Panc1 (cell line): ENCODE data around the gene FUNDC2.

Source experiments
- POLR2AphosphoS5 ChIP-seq: IDR thresholded peaks from 2 replicates; pipeline ENCODE4 v1.6.1; 2012; ENCODE audit warnings: mild to moderate bottlenecking, low read depth, low read length, moderate library complexity
- SIN3A ChIP-seq: IDR thresholded peaks from 2 replicates; pipeline ENCODE4 v1.6.1; 2012; ENCODE audit warnings: low read depth, mild to moderate bottlenecking, low read length, moderate library complexity, borderline replicate concordance; ENCODE audit not compliant: insufficient read depth
- TCF7L2 ChIP-seq: IDR thresholded peaks from 2 replicates; pipeline ENCODE4 v1.6.1; 2011; ENCODE audit warnings: mild to moderate bottlenecking, low read depth, low read length, inconsistent platforms
- TF ChIP-seq, protein P1 (sequence below): fragments of 450-650 bp; IDR thresholded peaks from 2 replicates; pipeline ENCODE4 v1.5.1; 2017; ENCODE audit warnings: mild to moderate bottlenecking
- TF ChIP-seq, protein P2 (sequence below), 2 experiments: IDR thresholded peaks; 2 replicates each; pipeline ENCODE4 v1.6.1; 2011 to 2012; ENCODE audit warnings: low read depth in 2 of 2, control low read depth in 1 of 2, low read length in 1 of 2, mild to moderate bottlenecking in 1 of 2, moderate library complexity in 1 of 2; ENCODE audit not compliant: insufficient read depth in 1 of 2

DNA sequence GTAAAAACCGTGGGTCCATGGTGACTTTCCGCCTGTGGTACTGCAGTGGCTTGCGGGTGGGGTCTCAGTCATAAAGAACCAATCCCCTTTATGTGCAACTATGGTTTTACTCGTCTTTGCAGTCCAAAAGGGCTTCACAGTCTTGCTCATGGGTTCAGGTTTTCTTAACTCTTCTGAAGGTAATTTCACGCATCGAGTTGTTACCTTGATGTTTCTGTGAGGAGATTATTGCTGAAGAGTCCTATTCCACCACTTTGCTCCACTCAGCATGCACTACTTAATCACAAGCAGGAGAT lies 45.6 kb upstream of the FUNDC2 start:
- TF ChIP-seq, protein P1, sequence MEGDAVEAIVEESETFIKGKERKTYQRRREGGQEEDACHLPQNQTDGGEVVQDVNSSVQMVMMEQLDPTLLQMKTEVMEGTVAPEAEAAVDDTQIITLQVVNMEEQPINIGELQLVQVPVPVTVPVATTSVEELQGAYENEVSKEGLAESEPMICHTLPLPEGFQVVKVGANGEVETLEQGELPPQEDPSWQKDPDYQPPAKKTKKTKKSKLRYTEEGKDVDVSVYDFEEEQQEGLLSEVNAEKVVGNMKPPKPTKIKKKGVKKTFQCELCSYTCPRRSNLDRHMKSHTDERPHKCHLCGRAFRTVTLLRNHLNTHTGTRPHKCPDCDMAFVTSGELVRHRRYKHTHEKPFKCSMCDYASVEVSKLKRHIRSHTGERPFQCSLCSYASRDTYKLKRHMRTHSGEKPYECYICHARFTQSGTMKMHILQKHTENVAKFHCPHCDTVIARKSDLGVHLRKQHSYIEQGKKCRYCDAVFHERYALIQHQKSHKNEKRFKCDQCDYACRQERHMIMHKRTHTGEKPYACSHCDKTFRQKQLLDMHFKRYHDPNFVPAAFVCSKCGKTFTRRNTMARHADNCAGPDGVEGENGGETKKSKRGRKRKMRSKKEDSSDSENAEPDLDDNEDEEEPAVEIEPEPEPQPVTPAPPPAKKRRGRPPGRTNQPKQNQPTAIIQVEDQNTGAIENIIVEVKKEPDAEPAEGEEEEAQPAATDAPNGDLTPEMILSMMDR: peak; percentile 55
- no peak for TF ChIP-seq TCF7L2
- TF ChIP-seq, protein P2, sequence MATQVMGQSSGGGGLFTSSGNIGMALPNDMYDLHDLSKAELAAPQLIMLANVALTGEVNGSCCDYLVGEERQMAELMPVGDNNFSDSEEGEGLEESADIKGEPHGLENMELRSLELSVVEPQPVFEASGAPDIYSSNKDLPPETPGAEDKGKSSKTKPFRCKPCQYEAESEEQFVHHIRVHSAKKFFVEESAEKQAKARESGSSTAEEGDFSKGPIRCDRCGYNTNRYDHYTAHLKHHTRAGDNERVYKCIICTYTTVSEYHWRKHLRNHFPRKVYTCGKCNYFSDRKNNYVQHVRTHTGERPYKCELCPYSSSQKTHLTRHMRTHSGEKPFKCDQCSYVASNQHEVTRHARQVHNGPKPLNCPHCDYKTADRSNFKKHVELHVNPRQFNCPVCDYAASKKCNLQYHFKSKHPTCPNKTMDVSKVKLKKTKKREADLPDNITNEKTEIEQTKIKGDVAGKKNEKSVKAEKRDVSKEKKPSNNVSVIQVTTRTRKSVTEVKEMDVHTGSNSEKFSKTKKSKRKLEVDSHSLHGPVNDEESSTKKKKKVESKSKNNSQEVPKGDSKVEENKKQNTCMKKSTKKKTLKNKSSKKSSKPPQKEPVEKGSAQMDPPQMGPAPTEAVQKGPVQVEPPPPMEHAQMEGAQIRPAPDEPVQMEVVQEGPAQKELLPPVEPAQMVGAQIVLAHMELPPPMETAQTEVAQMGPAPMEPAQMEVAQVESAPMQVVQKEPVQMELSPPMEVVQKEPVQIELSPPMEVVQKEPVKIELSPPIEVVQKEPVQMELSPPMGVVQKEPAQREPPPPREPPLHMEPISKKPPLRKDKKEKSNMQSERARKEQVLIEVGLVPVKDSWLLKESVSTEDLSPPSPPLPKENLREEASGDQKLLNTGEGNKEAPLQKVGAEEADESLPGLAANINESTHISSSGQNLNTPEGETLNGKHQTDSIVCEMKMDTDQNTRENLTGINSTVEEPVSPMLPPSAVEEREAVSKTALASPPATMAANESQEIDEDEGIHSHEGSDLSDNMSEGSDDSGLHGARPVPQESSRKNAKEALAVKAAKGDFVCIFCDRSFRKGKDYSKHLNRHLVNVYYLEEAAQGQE (IDR thresholded peaks at IDR 0.05; ENCODE audit: insufficient read depth in 1 of 2, low read depth in 2 of 2, low read length in 1 of 2): no peak
- no peak for TF ChIP-seq SIN3A
- no peak for TF ChIP-seq POLR2AphosphoS5
